ENCODE results near the gene ZNF214. TPM values are rescaled to one million over a fixed set of nuclear protein-coding genes. Genes with fewer than 3 reads are reported as not detected.
A peak's percentile ranks its signal among the peaks of the same experiment; 100 is the strongest.

ZNF214 gene
- total RNA-seq, 1 donor = 2.6 TPM

DNA sequence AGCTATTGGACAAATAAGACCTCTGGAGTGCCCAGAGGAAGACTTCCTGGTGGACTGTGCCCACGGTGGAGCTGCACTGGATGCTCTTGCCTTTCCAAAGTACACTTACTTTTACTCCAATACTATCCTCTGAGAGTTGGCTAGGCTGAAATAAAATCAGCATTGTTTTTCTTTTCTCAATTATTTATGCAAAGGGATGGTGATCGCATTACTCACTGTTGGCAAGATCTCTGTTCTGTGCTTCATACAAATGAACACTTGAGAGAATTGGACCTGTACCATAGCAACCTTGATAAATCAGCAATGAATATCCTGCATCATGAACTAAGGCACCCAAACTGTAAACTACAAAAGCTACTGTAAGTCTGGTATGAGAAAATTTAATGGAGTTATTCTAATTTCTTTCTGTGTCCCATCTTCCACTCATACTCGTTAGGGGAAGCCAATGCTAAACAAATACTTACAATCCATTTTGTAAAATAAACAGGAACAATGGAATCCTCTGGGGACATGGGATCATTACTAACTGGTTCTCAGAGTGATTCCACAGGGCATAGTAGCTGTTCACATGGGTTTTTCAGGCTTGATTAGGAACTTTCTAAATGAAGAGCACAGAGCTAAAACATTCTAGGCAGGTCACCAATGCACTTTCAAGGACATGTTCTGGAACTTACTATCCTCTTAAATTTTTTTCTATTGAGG is 26.5 kb upstream of the ZNF214 start:
- H3K4me3 ChIP-seq (ENCODE audit: low read depth, low read length) = no peak overlapping the region
- DNase-seq (ENCODE audit: low read depth) = peak; percentile 37
- no peak for TF ChIP-seq CTCF (IDR thresholded peaks at IDR 0.05; ENCODE audit: insufficient read depth, low read depth, low read length)

- DNase-seq (ENCODE audit: low read depth) = no peak
- TF ChIP-seq CTCF (IDR thresholded peaks at IDR 0.05; ENCODE audit: insufficient read depth, low read depth, low read length) = no peak
Observed at GRCh38 chr11:7034019-7034418, 13.9 kb upstream of the ZNF214 start.

DNA sequence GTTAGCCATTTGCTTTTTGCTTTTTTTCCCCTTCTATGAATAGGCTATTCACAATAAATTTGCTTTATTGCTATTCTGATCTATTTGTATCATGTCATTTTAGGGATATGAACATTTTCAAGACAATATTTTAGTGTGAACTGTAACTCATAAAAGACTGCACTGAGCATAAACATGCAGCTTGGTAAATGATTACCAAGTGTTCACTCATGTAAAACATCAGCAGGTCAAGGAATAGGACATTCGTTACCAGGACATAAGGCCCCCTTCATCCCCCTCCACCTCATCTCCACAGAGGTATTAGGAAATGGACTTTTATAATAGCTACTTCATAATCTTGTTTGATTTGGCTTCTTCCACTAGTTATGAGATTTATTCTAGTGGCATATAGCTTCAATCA is 12.5 kb upstream of the ZNF214 start:
- H3K4me3 ChIP-seq (ENCODE audit: low read depth, low read length) = no peak overlapping the region
- DNase-seq (ENCODE audit: low read depth) = no peak
- no peak for TF ChIP-seq CTCF (IDR thresholded peaks at IDR 0.05; ENCODE audit: insufficient read depth, low read depth, low read length)

More at GRCh38 chr11:7034019-7034418, 13.9 kb upstream of the ZNF214 start:
- H3K4me3 ChIP-seq (ENCODE audit: low read depth, low read length) = no peak overlapping the region

DNA sequence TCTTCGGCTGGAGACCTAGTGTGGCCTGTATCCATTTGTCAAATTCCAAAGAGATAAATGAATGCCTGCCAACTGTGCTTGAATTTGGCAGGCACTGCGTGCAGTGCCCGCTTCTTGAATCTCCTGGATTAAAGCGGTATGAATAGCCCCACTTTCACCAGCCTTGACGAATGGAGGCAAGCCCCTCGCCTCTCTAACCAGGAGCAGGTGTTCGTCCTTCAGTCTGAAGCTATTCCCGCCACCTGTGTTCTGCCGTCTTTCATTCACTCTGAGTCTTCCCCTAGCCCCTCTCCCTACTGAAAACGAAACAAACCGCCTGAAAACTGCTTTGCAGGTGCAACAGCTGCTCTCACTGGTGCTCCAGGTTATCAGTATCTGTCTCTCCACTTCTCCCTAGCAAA is 11.3 kb upstream of the ZNF214 start:
- no peak for TF ChIP-seq CTCF (IDR thresholded peaks at IDR 0.05; ENCODE audit: insufficient read depth, low read depth, low read length)
- no peak overlapping the region for H3K4me3 ChIP-seq (ENCODE audit: low read depth, low read length)
- DNase-seq (ENCODE audit: low read depth) = no peak

- no peak overlapping the region for H3K4me3 ChIP-seq (ENCODE audit: low read depth, low read length)
- DNase-seq (ENCODE audit: low read depth) = no peak
- TF ChIP-seq CTCF (IDR thresholded peaks at IDR 0.05; ENCODE audit: insufficient read depth, low read depth, low read length) = no peak
Observed at GRCh38 chr11:7030836-7031235, 10.7 kb upstream of the ZNF214 start.

- no peak overlapping the region for H3K4me3 ChIP-seq (ENCODE audit: low read depth, low read length)
- no peak for TF ChIP-seq CTCF (IDR thresholded peaks at IDR 0.05; ENCODE audit: insufficient read depth, low read depth, low read length)
- DNase-seq (ENCODE audit: low read depth) = no peak
Observed at GRCh38 chr11:7028141-7028540, 8.0 kb upstream of the ZNF214 start.

DNA sequence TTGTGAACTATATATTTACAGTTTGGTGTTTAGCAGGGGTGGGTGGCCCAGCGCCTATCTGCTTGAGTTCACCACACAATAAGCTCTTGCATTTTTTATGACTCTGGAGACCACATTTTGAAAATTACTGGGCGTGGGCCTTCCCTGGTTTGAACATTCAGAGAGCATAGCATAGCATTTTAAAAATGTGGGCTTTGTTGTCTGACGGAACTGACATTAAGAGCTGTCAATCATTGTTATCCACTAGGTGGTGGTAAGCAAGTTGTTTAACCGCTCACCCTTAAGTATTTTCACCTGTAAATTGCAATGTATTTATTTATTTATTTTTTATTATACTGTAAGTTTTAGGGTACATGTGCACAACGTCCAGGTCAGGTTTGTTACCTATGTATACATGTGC is 1.2 kb upstream of the ZNF214 start:
- TF ChIP-seq CTCF (IDR thresholded peaks at IDR 0.05; ENCODE audit: insufficient read depth, low read depth, low read length) = no peak
- DNase-seq (ENCODE audit: low read depth) = no peak
- no peak overlapping the region for H3K4me3 ChIP-seq (ENCODE audit: low read depth, low read length)
